NCI-H345 treated with DMSO at 0.1 percent for 48 hours (cell line): ENCODE data around the gene TNRC18.
A peak's percentile ranks its signal among the peaks of the same experiment; 100 is the strongest.
"Not testable (repeated sequence)": the region's sequence is repeated elsewhere in the genome, so short reads cannot be mapped to it uniquely, and the experiment has no call there.

ENCODE experiments used
- DNase-seq: peaks from one replicate; lab custom pipeline; 2025; ENCODE audit not compliant: unreplicated experiment; lab: John Stamatoyannopoulos, UW

The TNRC18 gene

DNA sequence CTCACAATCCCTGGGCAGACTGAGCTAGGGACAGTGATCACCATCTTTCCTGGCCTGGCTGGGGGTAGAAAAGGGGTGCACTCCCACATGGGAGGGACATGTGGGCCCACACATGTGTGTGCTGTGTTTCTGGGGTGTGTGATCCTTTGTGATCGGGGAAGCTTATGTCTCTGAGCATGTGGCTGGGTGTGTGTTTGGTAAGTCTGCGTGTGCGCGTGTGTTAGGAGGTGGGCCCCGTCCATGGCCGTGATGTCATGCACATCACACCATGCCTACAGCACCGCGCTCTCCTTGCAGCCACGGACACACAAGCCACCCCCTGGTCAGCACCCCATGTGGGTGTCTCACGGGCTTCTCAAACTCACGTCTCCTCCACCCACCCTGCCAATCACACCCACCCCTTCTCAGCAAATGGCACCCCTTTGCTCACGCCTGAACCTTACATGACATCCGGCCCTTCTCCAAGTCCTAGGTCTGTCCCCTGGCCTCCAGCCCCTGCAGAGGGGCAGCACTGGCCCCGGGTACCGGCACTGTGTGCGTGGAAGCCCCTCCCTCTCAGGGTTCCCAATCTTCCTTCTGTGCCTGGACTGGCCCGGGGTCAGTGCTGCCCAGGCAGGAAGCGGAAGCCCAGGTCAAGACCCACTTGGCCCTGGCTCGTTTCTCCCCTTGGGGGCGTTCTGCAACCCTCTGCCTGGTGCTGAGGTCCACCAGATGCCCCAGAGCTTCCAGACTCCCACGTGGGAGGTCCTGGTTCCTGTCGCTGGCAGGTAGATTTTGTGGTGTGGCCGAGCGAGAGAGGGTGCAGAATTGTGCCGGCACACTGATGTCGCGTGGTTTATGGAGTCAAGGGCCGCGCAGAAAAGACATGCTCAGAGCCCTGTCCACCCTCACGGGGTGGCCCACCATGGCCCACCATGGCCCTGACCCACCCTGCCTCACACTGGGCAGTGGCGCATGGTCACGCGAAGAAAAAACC is 128.3 kb downstream of the TNRC18 start:
- no peak for DNase-seq

DNA sequence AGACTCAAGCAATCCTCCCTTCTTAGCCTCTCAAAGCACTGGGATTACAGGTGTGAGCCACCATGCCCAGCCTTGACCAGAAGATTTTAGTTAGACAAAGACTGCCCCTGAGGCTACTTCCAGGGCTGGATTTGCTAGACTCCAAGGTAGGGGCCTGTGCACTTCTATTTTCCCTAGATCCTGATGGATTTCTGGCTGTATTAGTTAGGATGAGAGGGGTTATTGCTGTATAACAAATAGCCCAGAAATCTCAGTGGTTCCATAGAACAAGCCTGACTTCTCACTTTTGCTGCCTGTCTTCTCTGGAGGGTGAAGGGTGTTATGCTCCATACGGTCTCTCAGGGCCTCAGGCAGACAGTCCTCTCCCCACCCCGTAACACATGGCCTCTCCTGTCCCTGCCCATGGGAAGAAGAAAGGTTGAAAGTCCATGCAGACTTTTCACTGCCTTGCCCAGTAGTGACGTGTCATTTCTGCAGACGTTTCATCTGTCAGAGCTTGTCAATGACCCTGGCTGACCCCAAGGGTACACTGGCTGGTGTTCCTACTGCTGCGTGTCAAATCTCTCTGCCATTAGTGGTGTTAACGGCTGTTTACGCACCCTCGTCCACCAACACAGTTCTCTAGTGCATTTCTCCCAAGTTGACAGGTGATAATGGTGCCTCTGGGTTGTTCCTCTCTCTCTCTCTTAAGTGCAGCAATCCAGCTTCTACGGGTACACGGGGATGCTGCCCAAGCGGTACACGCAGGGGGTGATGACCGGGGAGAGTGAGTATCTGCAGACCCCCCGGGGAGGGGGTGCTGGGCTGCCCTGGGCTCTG is 129.3 kb downstream of the TNRC18 start:
- DNase-seq: no peak

DNA sequence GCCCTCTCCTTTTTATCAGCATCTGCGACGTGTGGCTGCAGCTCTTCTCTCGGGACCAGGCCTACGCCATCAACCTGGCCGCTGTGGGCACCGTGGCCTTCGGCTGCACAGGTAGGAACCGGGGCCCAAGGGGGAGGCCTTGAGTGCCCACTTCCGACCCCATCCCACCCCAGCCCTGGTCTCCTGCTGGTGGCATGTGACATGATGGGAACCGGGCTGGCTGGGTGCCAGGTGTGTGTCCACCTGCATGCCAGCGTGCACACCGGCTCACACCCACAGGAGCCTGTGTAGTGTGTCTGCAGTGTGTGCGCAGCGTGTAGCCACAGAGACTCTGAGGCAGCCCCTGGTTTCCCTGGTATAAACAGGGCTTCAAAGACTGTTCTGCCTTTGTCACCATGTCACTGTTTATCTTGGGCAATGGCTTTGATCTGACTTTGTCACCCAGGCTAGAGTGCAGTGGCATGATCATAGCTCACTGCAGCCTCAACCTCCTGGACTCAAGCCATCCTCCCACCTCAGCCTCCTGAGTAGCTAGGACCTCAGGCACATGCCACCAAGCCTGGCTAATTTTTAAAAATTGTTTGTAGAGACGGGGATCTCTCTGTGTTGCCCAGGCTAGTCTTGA is 131.8 kb downstream of the TNRC18 start:
- DNase-seq: not testable (repeated sequence)

DNA sequence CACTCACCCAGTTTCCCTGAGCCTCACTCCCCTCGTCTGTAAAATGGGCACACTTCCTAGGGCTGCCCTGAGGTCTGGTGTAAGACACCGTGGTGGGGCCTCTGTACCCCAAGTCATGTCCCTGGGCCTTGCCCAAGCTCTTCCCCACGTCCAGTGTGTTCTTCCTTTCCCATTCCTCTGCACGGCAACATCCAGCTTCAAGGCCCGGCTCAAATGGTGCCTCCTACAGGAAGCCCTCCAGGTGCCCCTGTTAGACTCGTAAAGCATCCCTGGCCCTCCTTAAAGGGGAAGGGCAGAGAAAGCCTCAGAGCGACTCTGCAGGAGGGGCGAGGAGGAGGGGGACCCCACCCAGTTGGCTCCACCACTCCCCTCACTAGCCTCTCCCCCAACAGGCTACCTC is 132.3 kb downstream of the TNRC18 start:
- DNase-seq: no peak

DNA sequence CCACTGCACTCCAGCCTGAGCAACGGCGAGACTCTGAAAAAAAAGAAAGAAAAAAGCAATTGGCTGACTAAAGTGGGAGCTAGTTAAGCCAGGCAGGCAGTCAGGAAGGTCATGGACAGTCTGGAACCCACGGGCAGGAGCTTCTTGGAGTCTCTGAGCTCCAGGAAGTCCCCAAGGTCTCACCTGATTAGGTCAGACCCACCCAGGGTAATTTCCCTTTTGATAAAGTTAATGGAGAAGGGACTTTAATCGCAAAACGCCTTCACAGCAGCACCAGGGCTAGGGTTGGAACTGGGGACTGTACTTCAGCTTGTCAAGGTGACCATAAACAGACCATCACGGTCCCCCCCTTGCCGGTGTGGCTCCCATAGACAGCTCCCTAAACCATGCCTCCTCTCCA is 134.3 kb downstream of the TNRC18 start:
- no peak for DNase-seq

DNA sequence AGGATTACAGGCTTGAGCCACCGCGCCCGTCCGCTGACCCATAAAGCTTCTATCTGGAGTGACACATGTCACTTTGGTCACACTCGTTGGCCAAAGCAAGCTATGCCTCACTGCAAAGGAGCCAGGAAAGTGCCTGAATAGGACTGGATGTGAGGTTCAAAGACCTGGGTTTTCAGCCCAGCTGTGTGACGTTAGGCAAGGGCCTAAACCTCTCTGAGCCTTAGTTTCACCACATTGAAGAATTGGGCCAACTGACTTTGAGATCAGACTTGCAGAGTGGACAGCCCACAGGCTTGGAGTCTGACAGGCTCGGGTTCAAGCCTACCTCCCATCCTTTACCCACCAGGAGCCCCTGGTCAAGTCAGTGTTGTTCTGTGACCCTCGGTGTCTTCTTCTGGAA is 135.1 kb downstream of the TNRC18 start:
- not testable (repeated sequence) for DNase-seq

DNA sequence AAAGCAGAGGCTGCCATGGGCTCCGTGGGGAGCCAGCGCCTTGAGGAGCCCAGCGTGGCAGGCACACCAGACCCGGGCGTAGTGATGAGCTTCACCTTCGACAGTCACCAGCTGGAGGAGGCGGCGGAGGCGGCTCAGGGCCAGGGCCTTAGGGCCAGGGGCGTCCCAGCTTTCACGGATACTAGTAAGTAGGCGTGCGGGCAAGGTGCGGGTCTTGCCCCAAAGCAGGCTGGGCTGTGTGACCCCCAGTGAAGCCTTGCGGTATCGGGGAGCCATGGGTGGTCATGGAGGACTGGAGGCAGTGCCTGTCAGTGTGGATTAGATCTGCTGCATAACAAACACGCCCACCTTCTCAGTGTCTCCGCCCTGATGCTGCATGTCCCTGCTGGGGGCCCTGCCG is 135.8 kb downstream of the TNRC18 start:
- DNase-seq: no peak

DNA sequence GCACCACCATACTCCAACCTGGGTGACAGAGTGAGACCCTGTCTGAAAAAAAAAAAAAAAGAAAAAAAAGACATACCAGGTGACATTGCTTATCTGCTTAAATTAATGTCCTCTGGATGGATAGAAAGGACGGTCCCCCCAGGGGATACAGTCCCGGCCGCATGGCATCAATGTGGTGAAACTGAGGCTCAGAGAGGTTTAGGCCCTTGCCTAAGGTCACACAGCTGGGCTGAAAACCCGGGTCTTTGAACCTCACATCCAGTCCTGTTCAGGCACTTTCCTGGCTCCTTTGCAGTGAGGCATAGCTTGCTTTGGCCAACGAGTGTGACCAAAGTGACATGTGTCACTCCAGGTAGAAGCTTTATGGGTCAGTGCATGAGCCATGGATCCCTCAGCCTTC is 136.3 kb downstream of the TNRC18 start:
- not testable (repeated sequence) for DNase-seq

DNA sequence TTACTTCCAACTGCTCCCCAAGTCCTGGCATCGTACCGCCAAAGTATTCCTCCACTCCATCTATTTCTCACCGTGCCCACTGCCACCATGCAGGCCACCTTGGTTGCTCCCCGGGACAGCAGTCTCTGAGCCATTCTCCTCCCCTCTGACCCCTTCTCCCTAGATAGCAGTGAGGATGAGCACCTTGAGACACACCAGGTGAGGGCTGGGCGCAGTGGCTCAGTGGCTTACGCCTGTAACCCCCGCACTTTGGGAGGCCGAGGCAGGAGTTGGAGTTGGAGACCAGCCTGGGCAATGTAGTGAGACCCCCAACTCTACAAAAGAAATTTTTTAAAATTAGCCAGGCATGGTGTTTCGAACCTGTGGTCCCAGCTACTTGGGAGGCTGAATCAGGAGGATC is 136.7 kb downstream of the TNRC18 start:
- DNase-seq: no peak

DNA sequence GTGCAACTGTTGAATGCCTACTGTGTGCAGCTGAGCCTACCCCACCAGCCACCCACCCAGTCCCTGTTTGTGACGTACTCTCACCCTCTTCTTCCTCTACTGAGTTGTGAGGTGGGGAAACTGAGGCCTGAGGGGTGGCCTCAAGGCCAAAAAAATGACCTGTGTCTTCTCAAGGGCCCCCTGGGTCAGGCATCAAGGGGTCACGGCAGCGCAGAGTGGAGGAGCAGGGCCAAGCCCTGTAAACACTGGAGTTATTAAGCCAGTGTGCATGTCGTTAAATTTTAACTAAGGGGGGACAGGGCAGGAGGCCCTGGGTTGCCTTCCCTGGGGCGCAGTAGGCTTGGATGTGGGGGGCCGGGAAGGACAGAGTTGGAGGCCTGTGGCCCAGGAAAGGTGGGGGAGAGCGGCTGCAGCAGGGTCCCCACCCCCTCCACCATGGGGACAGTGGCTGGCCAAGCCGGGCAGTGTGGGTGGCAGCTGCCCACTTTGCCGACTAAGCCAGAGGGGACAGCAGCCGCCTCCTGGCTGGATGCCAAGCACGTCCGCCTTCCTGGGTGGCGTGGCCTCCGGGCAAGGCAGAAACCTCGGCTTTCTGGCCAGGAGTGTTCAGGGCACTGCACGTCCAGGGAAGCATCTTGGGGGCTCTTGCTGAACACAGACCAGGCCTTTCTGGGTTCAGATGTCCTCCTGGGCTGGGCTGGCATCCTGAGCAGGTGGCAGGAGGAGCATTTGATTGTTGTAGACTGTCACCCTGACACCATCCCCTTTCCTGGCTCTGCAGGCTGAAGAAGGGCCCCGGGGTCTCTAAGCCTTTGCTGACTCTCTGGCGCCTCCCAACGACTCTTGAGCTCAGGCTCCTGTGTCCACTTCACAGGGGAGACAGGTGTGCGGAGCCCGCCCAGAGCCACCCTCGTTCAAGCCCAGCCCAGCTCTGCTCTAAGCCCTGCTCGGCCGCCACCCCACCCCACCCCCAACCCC is 139.0 kb downstream of the TNRC18 start:
- peak; percentile 83 for DNase-seq

DNA sequence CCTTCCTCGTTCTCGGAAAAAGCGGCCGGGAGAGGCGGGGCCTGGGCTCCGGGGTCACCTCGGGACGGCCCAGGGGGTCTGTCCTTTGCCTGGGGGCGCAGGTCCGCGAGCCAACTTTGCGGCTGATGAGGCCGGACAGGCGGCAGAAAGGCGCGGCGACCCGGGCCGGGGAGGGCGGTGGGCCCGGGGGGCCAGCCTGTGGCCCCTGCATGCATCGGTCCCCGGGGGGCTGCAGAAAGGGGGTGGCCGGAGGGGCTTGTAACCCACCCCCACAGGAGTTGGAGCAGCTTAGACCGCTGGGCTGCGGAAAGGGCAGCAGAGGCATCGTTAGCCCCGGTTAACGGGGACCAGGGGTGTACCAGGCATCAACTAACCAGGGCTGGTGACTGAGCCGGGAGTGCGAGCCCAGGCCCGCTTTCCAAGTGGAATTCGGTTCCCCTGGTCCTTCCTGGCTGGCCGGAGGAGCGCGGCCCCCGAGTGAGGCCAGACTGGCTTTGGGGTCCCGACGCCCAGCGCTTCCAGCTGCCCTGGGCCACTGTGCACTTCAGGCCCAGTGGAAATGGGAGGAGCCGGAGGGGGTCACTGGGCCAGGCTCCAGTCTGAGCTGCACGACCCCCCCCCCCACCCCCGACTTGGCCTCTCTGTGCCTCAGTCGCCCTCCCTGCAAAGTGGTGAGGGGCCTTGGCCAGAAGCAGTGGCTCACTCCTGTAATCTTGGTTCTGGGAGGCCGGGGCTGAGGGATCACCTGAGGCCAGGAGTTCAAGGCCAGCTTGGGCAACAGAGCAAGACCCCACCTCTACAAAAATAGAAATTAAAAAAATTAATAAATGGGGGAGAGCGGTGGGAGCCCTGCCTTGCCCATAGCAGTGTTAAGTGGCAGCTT is 140.0 kb downstream of the TNRC18 start:
- DNase-seq: no peak

DNA sequence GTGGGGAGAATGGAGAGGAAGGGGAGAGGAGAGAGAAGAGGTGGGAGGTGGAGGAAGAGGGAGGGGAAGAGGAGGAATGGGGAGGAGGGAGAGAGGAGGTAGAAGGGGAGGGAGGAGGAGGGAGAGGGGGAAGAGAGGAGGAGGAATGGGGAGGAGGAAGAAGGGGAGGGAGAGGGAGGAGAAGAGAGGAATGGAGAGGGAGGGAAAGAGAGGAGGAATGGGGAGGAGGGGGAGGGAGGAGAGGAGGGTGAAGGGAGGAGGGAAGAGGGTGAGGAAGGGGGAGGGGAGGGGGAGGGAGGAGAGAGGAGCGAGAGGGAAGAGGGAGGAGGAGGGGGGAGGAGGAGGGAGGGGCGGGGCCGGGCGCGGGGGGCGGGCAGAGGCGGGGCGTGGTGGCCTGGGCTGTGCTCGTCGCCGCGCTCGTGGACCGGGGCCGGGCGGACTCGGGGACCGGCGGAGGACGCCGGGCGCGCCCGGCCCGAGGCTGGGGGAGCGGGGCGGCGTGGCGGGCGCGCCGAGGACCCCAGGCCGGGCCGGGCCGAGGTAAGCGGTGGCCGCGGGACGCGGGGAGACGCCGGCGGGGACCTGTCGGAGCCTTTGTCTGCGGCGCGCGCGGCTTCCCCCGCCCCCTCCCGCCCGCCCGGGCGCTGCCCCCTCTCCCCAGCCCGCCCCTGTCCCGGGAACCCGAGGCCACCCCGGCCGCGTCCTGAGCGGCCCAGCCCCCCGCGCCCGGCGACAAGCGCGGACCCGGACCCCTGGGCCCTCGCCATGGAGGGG is 140.9 kb downstream of the TNRC18 start, which contains the start of gene SLC29A4:
SLC29A4 (plus strand) TSS at position 401 of the 774 bp plus-strand sequence. CDS start 4,874 bp downstream, outside the sequence.
- no peak for DNase-seq

DNA sequence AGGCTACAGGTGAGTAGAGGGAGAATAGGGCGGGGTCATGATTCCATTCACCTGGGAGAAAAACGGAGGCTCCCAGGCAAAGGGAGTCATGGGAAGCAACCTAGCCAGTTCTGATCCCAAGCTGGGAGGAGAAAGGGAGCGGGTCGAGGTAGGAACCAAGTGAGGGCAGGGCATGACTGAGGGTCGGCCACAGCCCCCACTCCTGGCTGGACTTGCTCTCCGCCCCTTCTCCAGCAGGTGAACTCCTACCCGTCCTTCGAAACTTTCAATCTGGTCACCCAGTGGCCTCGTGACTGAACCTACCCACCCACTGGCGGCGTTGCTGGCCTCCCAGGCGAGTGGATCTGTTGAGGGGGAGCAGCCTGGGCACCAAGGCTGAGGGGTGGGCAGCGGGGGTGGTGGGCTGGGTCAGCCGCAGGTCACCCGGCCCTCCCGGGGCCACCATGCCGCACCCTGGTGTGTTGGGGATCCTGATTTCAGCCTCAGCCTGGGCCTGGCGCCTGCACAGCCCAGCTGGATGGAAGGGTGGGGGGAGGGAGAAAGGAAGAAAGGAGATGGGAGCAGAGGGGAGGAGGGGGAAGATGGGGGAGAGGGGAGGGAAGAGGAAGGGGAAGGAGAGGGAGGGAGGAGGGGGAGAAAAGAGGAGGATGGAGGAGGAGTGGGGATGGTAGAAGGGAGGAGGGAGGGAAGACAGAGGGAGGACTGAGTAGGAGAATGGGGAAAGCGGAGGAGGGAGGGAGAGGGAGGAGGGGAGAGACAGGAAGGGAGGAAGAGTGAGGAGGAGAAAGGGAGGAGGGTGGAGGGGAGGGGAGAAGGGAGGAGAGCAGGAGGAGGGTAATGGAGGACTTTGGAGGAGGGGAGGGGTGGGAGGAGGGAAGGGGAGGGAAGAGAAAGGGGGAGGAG is 141.8 kb downstream of the TNRC18 start:
- not testable (repeated sequence) for DNase-seq

DNA sequence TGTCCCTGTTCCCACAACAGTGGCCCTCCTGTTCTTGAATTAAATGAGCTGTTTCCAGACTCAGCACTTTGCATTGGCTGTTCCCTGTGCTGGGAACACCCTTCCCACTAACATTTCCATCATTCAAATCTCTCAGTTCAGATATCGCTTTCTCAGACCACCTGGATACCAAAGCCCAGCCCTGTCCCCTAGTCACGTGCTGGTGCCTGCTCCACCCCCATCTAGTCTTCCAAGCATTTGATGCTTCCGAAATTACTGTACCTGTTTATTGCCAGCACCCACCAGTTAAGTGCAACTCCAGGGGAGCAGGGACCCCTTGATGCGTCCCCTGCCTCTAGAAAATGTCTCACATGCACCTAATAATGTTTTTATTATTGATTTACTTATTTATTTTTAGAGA is 143.9 kb downstream of the TNRC18 start:
- DNase-seq: no peak

DNA sequence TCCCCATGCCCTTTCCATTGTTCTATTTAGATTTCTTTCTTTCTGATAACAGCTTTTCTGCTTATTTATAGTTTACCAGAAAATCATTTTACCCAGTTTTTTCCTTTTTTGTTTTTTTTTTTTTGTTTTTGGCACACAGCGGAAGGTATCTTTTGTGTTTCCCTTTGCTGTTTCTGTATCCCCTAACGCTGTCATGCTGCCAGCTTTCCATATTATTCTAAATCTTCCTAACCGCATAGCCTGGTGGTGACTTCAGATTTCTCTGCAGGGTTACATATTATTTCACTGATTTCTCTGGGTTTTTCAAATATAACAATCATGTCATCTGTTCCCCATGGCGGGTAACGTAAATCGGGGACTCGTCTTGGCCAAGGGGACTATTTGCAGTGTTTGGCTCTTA is 144.9 kb downstream of the TNRC18 start:
- DNase-seq: no peak

DNA sequence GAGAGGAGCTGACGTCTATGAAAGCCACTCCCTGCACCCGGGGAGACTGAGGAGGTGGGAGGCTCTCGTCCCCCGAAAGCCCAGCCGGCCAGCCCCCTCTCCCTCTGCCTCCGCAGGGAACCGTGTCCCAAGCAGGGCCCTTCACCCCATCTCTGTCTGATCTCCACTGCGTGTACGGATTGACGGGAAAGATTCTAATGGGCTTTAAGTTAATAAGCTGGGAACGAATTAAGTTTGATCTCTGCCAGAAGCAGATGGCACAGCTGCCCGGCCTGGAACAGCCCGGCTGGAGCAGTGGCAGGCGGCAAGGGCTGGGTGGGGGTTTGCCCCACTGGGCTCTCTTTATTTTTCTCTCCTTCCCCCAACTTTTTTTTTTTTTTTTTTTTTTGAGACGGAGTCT is 147.0 kb downstream of the TNRC18 start:
- no peak for DNase-seq

DNA sequence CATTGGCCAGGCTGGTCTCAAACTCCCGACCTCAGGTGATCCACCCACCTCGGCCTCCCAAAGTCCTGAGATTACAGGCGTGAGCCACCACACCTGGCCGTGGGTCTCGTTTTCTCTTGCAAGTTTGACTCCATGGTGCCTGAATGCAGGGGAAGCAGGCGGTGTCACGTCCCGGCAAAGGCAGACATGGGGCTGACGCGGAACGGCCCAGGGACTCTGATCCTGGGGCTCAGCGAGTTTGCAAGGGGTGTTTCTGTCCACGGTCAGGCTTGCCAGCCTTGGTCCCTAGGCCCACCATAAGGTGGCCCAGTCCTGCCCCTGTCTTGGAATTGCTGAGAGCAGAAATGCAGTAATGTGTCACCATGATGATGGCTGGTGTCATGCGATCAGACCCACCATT is 147.5 kb downstream of the TNRC18 start:
- DNase-seq: not testable (repeated sequence)
